ENCODE data around the gene MAOB.
A peak's percentile ranks its signal among the peaks of the same experiment; 100 is the strongest.

Gene MAOB

DNA sequence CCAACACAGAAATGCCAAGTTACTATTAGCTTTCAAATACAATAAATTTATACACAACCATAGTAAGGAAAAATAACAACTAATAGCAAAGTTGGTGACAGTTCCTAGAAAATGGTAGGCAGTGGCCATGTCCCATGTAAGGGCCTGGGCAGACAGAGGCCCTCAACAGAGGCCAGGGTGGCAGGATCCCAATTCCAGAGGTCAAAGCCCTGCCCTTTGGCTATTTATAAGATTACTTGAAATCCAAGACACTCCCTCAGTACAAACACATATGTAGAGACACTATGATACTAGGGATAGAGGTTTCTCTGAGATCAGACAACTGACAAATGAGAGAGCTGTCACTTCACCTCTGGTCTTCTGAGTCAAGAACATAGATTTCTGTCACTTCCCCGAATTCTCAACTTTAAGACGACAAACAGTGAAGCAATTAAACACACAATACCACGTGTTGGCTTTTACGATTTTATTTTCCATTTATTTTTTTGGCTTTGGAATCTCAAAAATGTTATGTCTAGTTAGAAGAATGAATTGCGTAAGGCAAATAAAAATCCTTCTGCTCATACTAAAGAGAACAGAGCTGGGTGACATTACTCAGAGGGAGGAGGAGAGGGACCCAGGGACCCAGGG is 16.3 kb upstream of the MAOB start:
- no peak for DNase-seq
- Histone ChIP-seq H3K9me3 (ENCODE audit: severe bottlenecking) (no peaks in the 10 kb centered on the region), H3K4me3 (ENCODE audit: low read depth, low read length) (no peak overlapping the region), H3K27ac (no peak overlapping the region), H3K27me3 (ENCODE audit: insufficient read depth, low read depth, severe bottlenecking) (peaks cover 2% of the 10 kb centered on the region), H3K36me3 (no peaks in the 10 kb centered on the region)
- TF ChIP-seq, protein P1, sequence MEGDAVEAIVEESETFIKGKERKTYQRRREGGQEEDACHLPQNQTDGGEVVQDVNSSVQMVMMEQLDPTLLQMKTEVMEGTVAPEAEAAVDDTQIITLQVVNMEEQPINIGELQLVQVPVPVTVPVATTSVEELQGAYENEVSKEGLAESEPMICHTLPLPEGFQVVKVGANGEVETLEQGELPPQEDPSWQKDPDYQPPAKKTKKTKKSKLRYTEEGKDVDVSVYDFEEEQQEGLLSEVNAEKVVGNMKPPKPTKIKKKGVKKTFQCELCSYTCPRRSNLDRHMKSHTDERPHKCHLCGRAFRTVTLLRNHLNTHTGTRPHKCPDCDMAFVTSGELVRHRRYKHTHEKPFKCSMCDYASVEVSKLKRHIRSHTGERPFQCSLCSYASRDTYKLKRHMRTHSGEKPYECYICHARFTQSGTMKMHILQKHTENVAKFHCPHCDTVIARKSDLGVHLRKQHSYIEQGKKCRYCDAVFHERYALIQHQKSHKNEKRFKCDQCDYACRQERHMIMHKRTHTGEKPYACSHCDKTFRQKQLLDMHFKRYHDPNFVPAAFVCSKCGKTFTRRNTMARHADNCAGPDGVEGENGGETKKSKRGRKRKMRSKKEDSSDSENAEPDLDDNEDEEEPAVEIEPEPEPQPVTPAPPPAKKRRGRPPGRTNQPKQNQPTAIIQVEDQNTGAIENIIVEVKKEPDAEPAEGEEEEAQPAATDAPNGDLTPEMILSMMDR (IDR thresholded peaks at IDR 0.05; ENCODE audit: low read depth, low read length), result no peak

DNA sequence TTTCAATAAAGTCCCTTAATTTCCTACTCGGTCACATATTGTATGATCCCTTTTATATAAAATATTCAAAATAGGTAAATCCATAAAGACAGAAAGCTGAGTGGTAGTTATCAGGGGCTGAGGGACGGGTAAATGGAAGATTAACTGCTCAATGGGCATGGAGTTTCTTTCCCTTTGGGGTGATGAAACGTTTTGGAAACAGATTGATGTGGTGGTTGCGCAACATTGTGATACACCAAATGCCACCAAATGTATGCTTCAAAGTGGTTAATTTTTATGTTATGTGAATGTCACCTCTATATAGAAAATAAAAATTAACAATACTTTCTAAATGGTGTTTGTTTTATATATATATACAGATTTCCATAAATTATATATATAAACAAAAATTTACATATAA is 15.0 kb upstream of the MAOB start:
- peaks cover 2% of the 10 kb centered on the region for H3K27me3 ChIP-seq (ENCODE audit: insufficient read depth, low read depth, severe bottlenecking)
- no peak for DNase-seq
- no peak overlapping the region for H3K4me3 ChIP-seq (ENCODE audit: low read depth, low read length)
- H3K27ac ChIP-seq, result no peak overlapping the region
- TF ChIP-seq, protein P1 (IDR thresholded peaks at IDR 0.05; ENCODE audit: low read depth, low read length), result no peak
- H3K36me3 ChIP-seq, result no peaks in the 10 kb centered on the region
- H3K9me3 ChIP-seq (ENCODE audit: severe bottlenecking), result no peaks in the 10 kb centered on the region

DNA sequence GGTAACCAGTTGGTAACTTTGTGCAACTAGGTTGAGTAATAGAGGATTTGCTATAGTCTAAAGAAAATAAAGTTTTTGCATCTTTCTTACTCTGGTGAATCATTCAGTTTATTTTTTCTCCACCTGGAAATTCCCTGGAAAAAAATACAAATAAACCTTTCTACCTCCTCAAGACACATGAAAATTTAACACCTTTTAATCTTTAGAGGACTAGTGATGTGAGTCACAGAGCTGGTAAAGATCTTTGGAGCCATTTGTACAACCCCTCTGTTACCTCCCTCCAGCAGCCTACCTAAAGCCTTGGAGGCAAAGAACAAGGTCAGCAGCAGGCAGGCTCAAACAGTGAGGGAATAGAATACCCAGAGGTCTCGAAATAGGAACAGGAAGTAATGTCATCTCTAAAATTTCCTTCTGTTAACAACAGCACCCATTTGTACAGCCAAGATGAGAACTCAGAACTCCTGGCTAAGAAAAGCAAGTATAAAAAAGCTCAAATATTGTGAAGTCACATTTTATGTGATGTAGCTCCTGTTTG is 10.2 kb upstream of the MAOB start:
- Histone ChIP-seq H3K4me3 (ENCODE audit: low read depth, low read length) (no peak overlapping the region), H3K27me3 (ENCODE audit: insufficient read depth, low read depth, severe bottlenecking) (peaks cover 2% of the 10 kb centered on the region), H3K9me3 (ENCODE audit: severe bottlenecking) (no peaks in the 10 kb centered on the region), H3K36me3 (no peaks in the 10 kb centered on the region), H3K27ac (no peak overlapping the region)
- no peak for DNase-seq
- TF ChIP-seq, protein P1 (IDR thresholded peaks at IDR 0.05; ENCODE audit: low read depth, low read length), result no peak

DNA sequence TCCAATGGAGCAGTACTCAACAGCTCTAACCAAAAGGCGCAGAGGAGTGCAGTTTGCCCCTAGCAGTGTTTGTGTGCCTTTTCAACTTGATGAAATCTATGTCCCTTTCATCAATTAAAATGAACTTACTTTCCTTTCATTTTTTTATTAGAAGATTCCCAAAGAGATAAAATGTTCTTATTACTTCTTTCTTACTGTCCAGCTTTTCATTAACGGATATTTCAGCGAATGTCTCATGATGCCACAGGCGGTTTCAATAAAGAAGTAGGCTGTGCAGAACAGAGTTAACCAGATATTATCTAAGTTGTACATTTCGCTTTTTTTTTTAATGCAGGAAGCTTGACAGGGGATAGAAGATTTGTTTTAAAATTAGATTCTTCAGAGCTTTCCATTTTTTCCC is 3.4 kb upstream of the MAOB start:
- DNase-seq, result no peak
- TF ChIP-seq, protein P1 (IDR thresholded peaks at IDR 0.05; ENCODE audit: low read depth, low read length), result no peak
- Histone ChIP-seq H3K27me3 (ENCODE audit: insufficient read depth, low read depth, severe bottlenecking) (peaks cover 6% of the 10 kb centered on the region), H3K4me3 (ENCODE audit: low read depth, low read length) (no peak overlapping the region), H3K27ac (no peak overlapping the region), H3K36me3 (no peaks in the 10 kb centered on the region), H3K9me3 (ENCODE audit: severe bottlenecking) (no peaks in the 10 kb centered on the region)

DNA sequence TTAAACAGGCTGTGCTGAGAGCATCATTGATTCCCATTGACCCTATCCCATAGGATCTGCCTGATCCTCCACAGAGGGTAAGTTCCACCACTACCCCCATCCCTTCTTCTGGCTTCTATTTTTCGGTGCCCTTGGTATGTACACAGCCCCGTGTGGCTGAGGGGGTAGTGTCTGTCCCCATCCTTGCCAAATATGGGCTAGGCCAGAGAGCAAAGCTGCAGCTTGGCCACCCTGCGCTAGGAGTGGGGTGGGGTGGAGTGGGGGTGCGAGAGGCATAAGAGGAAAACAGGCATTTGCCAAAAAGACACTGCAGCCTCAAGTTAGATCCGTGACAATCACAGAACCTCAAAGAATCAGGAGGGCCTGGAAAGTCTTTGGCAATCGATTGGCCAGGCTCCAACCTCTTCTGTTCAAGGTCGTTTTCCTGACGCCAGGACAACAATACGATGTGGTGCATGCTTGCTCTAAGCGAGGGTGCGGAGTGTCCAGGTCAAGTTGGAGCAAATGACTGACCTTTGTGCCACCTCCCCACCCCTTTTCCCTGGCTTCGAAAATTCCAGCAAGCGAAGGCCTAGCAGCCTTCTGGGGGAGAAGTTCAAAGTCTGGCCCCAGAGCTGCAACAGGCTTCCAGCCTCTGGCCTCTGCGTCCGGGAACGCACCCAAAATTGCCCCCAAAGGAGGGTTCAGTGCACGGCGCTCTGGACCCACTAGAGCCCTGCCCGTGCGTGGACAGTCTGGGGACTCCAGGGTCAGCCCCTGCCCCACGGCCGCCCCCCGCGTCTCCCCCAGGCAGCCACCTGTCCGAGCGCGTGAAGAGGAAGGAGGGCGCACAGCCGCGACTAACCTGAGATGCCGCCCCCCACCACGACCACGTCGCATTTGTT is 598 bp downstream of the MAOB start:
- peak overlapping the region; percentile 17 for H3K4me3 ChIP-seq (ENCODE audit: low read depth, low read length)
- TF ChIP-seq, protein P1 (IDR thresholded peaks at IDR 0.05; ENCODE audit: low read depth, low read length), result no peak
- no peaks in the 10 kb centered on the region for H3K9me3 ChIP-seq (ENCODE audit: severe bottlenecking)
- H3K27me3 ChIP-seq (ENCODE audit: insufficient read depth, low read depth, severe bottlenecking), result peaks cover 6% of the 10 kb centered on the region
- no peak for DNase-seq
- no peak overlapping the region for H3K27ac ChIP-seq
- no peaks in the 10 kb centered on the region for H3K36me3 ChIP-seq
